Renal cortex interstitium (tissue), 11 donors: ENCODE measurements around the gene ASTN1. TPM values are rescaled to one million over a fixed set of nuclear protein-coding genes. Genes with fewer than 3 reads are reported as not detected.

Experiments
- DNase-seq, 11 donors: peaks; one replicate each; pipeline ENCODE4 v3.0.0-alpha.2; 2013; ENCODE audit warnings: low read depth in 9 of 11, low spot score in 4 of 11; ENCODE audit errors: extremely low read depth in 1 of 11
- polyA plus RNA-seq, 3 donors: library from polyadenylated mRNA; unstranded; fragments of 120-200 nt; gene quantifications; one replicate each; pipeline ENCODE4 v1.2.1, GENCODE V29; 2013; ENCODE audit not compliant: insufficient read length in 3 of 3

Gene ASTN1
- polyA plus RNA-seq, 3 donors: 1.5 to 2.1 (median 1.5) TPM

- DNase-seq: no peak
Observed at GRCh38 chr1:176876966-176877515, 287.5 kb downstream of the ASTN1 start.

- DNase-seq: no peak
Observed at GRCh38 chr1:176869577-176869976, 294.9 kb downstream of the ASTN1 start.

GRCh38 chr1:176866011-176866714 lies 298.3 kb downstream of the ASTN1 start:
- no peak for DNase-seq

GRCh38 chr1:176864211-176864610 lies 300.3 kb downstream of the ASTN1 start:
- no peak for DNase-seq

GRCh38 chr1:176863613-176864012 lies 300.9 kb downstream of the ASTN1 start:
- no peak for DNase-seq

- no peak for DNase-seq
Observed at GRCh38 chr1:176858433-176858916, 306.0 kb downstream of the ASTN1 start.

- DNase-seq: no peak
Observed at GRCh38 chr1:176857632-176858031, 306.9 kb downstream of the ASTN1 start.

GRCh38 chr1:176854758-176855745 lies 309.5 kb downstream of the ASTN1 start:
- DNase-seq: no peak

- no peak for DNase-seq
Observed at GRCh38 chr1:176854121-176854520, 310.4 kb downstream of the ASTN1 start.

- no peak for DNase-seq
Observed at GRCh38 chr1:176853503-176853902, 311.0 kb downstream of the ASTN1 start.

GRCh38 chr1:176852124-176852523 lies 312.4 kb downstream of the ASTN1 start:
- DNase-seq: no peak

GRCh38 chr1:176850871-176851270 lies 313.6 kb downstream of the ASTN1 start:
- no peak for DNase-seq

- DNase-seq: no peak
Observed at GRCh38 chr1:176849281-176849680, 315.2 kb downstream of the ASTN1 start.

GRCh38 chr1:176847052-176847451 lies 317.5 kb downstream of the ASTN1 start:
- no peak for DNase-seq

- DNase-seq: peak in 10 of 11 donors; percentile 25 to 56 (median 52)
Observed at GRCh38 chr1:176843352-176844297, 320.9 kb downstream of the ASTN1 start.

- DNase-seq: no peak
Observed at GRCh38 chr1:176841238-176841637, 323.3 kb downstream of the ASTN1 start.

GRCh38 chr1:176839216-176839615 lies 325.3 kb downstream of the ASTN1 start:
- DNase-seq: no peak

GRCh38 chr1:176838276-176838995 lies 326.1 kb downstream of the ASTN1 start:
- DNase-seq: no peak
